ENCODE results near the gene SIX5.

Gene SIX5

DNA sequence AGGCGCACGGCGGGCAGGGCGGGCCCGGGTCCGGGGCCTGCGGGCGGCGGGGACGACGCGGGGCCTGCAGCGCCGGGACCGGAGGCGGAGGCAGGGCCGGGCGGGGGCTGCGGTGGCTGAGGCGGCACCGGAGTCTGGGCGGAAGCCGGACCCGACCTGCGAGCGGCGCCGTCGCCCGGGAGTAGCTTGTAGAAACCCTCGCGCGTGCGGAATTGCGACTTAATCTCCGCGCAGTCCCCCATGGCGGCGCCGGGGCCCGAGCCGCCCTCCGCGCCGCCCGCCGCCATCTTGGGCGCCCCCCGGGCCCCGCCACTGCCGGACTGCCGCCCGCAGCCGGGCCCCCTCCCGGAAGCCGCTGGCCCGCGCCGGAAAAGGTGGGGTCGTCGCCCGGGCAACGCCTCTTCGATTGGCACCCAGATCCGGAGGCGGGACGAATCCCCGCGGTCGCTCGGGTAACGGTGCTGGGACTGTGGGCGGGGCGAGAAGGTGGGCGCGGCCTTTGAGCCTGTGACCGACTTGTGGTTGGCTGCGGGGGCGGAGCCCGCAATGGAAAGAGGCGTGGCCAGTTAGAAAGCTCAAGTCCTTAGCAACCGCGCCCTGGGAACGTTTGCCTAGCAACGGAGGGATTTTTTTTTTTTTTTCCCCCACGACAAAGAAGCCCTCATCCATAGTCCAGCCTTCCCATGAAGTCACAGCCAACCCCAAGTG lies 23.6 kb upstream of the SIX5 start, which contains the start of gene DMWD (continued):
- no peak for TF ChIP-seq ZNF138 (tag by site-specific recombination; IDR thresholded peaks at IDR 0.05; ENCODE audit: borderline replicate concordance)
- no peak for TF ChIP-seq REPIN1 (tag by site-specific recombination; IDR thresholded peaks at IDR 0.05; ENCODE audit: low read depth)
- no peak for TF ChIP-seq BCL11B (tag by site-specific recombination; IDR thresholded peaks at IDR 0.05; ENCODE audit: low read depth)
- no peak for TF ChIP-seq ZNF394 (tag by site-specific recombination; IDR thresholded peaks at IDR 0.05; ENCODE audit: borderline replicate concordance)
- no peak for TF ChIP-seq KLF7 (tag by site-specific recombination; IDR thresholded peaks at IDR 0.05; ENCODE audit: borderline replicate concordance)
- TF ChIP-seq, protein P1, sequence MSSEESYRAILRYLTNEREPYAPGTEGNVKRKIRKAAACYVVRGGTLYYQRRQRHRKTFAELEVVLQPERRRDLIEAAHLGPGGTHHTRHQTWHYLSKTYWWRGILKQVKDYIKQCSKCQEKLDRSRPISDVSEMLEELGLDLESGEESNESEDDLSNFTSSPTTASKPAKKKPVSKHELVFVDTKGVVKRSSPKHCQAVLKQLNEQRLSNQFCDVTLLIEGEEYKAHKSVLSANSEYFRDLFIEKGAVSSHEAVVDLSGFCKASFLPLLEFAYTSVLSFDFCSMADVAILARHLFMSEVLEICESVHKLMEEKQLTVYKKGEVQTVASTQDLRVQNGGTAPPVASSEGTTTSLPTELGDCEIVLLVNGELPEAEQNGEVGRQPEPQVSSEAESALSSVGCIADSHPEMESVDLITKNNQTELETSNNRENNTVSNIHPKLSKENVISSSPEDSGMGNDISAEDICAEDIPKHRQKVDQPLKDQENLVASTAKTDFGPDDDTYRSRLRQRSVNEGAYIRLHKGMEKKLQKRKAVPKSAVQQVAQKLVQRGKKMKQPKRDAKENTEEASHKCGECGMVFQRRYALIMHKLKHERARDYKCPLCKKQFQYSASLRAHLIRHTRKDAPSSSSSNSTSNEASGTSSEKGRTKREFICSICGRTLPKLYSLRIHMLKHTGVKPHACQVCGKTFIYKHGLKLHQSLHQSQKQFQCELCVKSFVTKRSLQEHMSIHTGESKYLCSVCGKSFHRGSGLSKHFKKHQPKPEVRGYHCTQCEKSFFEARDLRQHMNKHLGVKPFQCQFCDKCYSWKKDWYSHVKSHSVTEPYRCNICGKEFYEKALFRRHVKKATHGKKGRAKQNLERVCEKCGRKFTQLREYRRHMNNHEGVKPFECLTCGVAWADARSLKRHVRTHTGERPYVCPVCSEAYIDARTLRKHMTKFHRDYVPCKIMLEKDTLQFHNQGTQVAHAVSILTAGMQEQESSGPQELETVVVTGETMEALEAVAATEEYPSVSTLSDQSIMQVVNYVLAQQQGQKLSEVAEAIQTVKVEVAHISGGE (tag by site-specific recombination; conservative IDR thresholded peaks at IDR 0.05; ENCODE audit: low read depth) = peak; percentile 54
- no peak for TF ChIP-seq ZNF19 (tag by site-specific recombination; IDR thresholded peaks at IDR 0.05; ENCODE audit: low read depth)
- TF ChIP-seq ZNF510 (tag by site-specific recombination; IDR thresholded peaks at IDR 0.05; ENCODE audit: insufficient replicate concordance) = no peak
- 0 out of 2 replicates have a peak, but pooled peaks have one; percentile 16 for TF ChIP-seq KLF1 (tag by site-specific recombination; IDR thresholded peaks at IDR 0.05)
- no peak; the same call in 1 of the 2 replicates for TF ChIP-seq ZNF626 (tag by site-specific recombination; IDR thresholded peaks at IDR 0.05)
- no peak for TF ChIP-seq ZNF561 (tag by site-specific recombination; IDR thresholded peaks at IDR 0.05; ENCODE audit: borderline replicate concordance)
- TF ChIP-seq ZBTB48 (tag by site-specific recombination; IDR thresholded peaks at IDR 0.05) = no peak
- peak; percentile 28; the same call in 1 of the 2 replicates for TF ChIP-seq ELK4 (IDR thresholded peaks at IDR 0.05; ENCODE audit: borderline replicate concordance, low read depth, low read length)
- TF ChIP-seq ZFHX2 (tag by site-specific recombination; conservative IDR thresholded peaks at IDR 0.05) = peak; percentile 87
- no peak for TF ChIP-seq ZXDB (tag by site-specific recombination; IDR thresholded peaks at IDR 0.05)
- TF ChIP-seq YY2 (tag by site-specific recombination; IDR thresholded peaks at IDR 0.05) = no peak
- TF ChIP-seq ZBTB20 (tag by site-specific recombination; IDR thresholded peaks at IDR 0.05) = no peak
- TF ChIP-seq ZNF660 (tag by site-specific recombination; IDR thresholded peaks at IDR 0.05) = 0 out of 2 replicates have a peak, but pooled peaks have one; percentile 20
- TF ChIP-seq, protein P2, sequence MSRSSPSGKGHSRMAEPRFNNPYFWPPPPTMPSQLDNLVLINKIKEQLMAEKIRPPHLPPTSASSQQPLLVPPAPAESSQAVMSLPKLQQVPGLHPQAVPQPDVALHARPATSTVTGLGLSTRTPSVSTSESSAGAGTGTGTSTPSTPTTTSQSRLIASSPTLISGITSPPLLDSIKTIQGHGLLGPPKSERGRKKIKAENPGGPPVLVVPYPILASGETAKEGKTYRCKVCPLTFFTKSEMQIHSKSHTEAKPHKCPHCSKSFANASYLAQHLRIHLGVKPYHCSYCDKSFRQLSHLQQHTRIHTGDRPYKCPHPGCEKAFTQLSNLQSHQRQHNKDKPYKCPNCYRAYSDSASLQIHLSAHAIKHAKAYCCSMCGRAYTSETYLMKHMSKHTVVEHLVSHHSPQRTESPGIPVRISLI (tag by site-specific recombination; IDR thresholded peaks at IDR 0.05) = peak; percentile 91
- TF ChIP-seq ZNF518A (tag by site-specific recombination; conservative IDR thresholded peaks at IDR 0.05; ENCODE audit: low read depth) = no peak
- no peak for TF ChIP-seq OSR2 (tag by site-specific recombination; IDR thresholded peaks at IDR 0.05)
- no peak for TF ChIP-seq ZNF140 (tag by site-specific recombination; IDR thresholded peaks at IDR 0.05)
- no peak for TF ChIP-seq ZNF629 (tag by site-specific recombination; IDR thresholded peaks at IDR 0.05)
- TF ChIP-seq PATZ1 (tag by site-specific recombination; IDR thresholded peaks at IDR 0.05) = peak; percentile 36; the same call in 1 of the 2 replicates
